Activated gamma-delta T cell treated with anti-CD3 and anti-CD28 coated beads, Interleukin-2, amount 50 U/mL, for 16 hours (primary cell): ENCODE measurements around the gene SLCO2B1.

ENCODE experiments used
- DNase-seq: peaks from one replicate; pipeline ENCODE4 v3.0.0-alpha.2; 2020; ENCODE audit warnings: low read depth

Gene SLCO2B1

DNA sequence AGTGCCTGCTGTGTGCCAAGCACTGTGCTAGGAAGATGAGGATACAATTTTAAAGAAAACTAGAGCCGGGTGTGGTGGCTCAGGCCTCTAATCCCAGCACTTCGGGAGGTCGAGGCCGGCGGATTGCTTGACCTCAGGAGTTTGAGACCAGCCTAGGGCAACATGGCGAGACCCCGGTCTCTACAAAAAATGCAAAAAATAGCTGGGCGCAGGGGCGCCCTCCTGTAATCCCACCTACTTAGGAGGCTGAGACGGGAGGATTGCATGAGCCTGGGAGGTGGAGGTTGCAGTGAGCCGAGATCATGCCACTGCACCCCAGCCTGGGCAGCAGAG lies 98.0 kb downstream of the SLCO2B1 start:
- no peak for DNase-seq

DNA sequence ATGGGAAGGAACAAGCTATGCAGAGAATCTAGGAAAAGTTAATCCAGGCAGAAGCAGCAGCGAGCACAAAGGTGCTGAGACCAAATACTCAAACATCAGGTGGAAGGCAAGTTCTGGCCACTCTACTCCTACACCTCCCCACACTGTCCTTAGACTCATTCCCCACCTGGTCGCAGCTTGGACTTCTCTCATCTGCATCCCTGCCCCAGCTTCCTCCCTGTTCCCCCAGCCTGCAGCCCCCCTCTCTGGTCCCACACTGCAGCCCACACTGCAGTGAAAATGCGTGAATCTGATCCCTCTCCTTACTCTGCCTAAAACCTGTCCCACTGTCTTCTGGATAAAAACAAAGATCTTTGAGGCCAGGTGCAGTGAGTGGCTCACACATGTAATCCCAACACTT lies 98.8 kb downstream of the SLCO2B1 start:
- DNase-seq = no peak

DNA sequence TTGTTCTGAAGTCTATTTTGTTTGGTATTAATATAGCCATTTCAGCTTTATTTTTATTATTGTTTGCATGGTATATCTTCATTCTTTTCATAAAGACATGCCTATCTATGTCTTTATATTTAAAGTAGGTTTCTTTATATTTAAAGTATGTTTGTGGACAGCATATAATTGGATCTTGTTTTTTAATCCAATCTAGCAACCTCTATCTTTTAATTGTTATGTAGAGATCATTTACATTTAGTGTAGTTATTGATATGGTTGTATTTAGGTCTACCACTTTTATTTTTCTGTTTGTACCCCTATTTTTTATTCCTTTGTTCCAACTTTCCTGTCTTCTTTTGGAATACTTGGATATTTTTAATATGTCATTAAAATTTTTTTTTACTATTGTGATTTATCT lies 103.4 kb downstream of the SLCO2B1 start:
- no peak for DNase-seq
